HG03460 (cell line): ENCODE data around the gene DLX1.

Experiments
- ATAC-seq: cut with Tn5 transposase; IDR thresholded peaks from one replicate; pipeline ENCODE4 v1.9.1; 2021; ENCODE audit not compliant: unreplicated experiment

DLX1 gene

GRCh38 chr2:172086241-172087206, 1.2 kb downstream of the DLX1 start:
- no peak for ATAC-seq

DNA sequence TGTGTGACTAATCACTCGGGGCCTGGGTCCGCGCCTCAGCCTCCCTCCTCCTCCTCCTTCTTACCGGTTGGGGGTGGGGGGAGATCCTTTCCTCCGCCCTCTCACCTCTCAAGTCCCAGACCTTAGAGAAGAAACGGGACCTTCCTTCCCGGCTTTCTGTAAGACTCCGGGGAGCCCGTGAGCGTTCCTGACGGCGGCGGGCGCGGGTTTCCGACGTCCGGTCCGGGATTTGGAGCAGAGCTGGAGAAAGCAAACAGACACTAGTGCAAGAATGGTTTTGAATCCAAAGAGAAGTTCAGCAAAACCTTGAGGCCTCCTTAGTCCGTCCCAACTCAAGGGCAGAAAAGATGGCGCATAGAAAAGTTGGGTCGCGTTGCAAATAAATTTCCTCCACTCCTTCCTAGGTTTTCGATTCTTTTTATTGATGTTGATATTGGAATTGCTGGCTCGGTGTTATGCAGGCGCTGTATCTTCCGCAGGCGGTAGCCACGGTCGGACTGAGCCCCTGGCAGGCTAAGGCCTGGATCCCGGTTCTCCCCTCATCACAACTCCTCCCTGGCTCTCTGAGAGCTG, 2.0 kb downstream of the DLX1 start:
- no peak for ATAC-seq

DNA sequence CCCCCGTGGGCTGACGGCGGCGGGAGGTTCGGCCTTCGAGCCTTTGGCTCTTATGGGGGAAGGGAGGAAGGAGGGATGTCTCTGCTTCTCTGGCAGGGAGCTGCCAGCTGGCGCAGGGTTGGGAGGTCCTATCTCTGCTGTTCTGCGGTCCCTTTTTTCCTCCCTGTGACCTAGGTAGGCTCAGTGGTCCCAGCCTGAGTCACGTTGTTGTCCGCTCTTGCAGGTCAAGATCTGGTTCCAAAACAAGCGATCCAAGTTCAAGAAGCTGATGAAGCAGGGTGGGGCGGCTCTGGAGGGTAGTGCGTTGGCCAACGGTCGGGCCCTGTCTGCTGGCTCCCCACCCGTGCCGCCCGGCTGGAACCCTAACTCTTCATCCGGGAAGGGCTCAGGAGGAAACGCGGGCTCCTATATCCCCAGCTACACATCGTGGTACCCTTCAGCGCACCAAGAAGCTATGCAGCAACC, 2.5 kb downstream of the DLX1 start:
- ATAC-seq: no peak

GRCh38 chr2:172088245-172089004, 3.1 kb downstream of the DLX1 start:
- ATAC-seq: no peak

DNA sequence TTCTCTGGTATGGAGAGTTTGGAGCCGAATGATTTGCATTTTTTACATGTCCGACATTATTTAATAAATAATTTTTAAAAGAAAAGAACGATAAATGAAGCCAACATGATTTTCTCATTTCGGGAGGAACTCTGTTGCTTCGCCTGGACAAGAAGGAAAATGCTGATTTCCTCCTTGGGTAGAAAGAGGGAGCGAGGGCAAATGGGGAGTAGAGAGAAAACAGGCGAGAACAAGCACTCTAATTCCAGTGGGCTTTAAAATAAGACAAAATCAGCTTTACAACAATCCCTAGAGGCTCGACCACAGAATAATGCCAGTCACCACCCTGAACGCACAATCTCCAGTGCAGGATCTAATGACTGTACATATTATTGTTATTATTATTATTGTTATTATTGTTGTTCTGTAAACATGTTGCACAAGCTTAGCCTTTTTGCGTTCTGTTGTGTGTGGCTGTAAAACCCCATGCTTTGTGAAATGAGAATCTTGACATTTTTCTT, 3.7 kb downstream of the DLX1 start:
- ATAC-seq: no peak

DNA sequence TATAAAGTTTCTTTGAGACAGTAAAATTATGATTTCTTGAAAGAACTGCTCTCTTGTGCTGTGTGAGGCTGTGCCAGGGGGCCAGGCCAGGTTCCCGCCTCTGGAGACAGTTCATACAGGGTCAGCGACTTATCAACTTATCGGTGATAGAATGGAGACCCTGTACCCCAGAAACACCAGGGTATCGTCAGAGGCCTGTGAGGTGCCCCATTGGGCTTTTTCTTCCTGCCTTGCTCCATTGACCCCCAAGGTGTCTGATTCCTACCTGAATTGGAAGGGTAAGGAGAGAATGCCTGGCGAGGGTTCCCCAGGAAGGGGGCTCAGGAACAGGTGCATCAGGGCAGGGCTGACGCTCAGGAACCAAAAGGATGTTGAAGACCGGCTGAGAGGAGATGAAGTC, 4.3 kb downstream of the DLX1 start:
- ATAC-seq: no peak

- no peak for ATAC-seq
Measured at GRCh38 chr2:172090044-172090961, 5.0 kb downstream of the DLX1 start.

GRCh38 chr2:172091000-172091641, 5.8 kb downstream of the DLX1 start:
- no peak for ATAC-seq

- no peak for ATAC-seq
Measured at GRCh38 chr2:172091761-172092566, 6.7 kb downstream of the DLX1 start.

DNA sequence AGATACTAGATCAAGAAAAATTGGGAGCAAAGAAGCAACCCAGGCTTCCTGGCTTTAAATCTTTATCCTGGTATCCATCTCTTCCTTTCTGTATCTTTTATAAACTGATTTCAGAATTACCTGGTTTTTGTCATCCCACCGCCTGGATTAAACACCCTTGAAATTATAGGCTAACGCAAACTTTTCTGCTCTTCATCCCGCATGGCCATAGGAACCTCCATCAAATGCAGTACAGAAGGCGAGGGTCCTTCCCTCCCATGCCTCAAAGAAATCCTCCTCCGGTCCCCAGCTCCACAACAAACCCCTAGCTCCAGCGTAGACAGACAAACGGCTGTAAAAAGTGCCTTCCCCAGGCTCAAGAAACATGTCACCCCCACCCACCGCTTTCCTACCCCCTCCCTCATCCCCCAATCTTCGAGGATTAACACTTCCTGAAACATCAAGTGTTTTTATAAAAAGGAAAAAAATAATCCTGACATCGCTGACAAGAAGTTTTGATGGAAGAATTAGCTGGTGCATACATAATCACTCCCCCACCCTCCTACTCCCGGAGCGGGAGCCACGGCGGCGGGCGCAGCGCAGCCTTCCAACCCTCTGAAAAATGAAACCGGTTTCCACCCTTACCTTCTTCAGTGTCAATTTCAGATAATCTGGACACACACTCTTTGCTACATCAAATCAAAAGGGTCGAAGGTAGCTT, 7.6 kb downstream of the DLX1 start:
- no peak for ATAC-seq

DNA sequence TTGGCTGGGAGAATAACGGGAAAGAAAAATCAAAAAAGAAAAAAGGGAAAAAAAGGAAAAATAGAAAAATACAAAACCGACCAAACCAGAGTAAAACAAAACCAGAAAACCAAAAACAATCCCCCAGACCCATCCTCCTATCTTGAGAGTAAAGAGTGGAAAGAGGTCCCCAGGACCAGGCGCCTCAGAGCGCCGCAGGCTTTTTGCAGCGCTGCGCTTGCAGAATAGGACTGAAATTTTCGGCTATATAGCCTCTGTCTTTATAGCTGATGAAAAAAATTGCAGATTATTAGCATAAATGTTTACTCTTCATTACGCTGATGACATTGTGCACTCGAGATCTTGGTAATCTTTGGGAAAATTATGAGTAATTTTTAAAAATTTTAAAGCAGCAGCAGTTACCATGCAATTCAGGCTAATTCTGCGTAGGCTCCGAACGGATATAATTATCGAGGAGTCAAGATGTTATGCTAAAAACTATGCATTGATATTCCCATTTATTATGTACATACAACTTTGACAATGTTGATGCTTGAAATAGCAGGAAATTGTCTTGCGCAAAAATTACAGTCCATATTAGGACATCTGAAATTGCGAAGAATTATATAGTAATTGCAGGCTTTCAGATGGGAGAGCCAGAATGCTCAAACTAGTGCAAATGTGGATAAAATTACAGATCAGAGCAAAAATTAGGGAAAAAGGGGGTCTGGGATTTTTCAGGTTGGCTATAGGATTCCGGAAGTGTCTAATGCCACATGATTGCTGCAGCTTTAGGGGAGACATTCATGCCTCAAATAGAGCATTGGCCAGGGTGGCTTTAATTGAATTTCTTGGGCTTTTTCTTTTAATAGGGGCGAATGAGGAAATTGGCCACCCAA, 8.3 kb downstream of the DLX1 start:
- no peak for ATAC-seq

DNA sequence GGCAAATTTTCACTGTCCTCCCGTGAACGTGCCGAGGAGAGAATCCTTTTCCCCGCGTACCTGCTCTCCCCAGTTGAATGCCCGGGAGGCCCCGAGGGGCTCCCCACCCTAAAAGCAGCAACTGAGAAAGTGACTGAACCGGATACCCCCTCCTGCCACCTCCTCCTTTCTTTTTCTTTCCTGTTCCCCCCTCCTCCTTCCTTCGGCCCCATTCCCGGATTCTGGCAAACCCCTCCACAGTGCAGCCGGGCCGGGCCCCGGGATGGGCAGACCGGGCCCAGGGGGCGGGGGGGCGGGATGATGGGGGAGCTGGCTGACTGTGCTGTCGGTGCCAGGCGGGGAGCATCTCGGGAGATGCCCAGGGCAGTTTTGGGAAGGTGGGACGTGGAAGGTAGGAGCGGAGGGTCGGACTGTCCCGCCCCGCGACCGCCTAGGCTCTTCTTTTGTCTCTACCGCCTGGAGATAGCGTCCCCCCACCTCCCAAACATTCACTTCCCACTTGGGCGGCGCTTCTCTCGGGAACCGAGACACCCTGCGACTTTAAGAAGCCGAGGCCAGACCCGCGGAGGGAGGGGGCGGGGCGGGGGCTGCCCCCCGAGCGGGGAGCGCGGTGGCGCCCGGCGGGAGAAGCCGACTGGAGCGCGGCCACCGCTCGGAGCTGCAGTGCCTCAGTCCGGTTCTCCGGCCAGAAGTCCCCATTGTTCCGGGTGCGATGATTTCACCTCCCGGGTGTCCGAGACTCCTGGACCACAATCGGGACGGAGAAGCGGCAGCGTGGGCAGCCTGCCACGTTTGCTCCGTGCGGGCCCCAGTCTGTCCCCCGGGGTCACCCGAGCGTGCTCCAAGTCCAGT, 9.2 kb downstream of the DLX1 start:
- ATAC-seq: no peak

DNA sequence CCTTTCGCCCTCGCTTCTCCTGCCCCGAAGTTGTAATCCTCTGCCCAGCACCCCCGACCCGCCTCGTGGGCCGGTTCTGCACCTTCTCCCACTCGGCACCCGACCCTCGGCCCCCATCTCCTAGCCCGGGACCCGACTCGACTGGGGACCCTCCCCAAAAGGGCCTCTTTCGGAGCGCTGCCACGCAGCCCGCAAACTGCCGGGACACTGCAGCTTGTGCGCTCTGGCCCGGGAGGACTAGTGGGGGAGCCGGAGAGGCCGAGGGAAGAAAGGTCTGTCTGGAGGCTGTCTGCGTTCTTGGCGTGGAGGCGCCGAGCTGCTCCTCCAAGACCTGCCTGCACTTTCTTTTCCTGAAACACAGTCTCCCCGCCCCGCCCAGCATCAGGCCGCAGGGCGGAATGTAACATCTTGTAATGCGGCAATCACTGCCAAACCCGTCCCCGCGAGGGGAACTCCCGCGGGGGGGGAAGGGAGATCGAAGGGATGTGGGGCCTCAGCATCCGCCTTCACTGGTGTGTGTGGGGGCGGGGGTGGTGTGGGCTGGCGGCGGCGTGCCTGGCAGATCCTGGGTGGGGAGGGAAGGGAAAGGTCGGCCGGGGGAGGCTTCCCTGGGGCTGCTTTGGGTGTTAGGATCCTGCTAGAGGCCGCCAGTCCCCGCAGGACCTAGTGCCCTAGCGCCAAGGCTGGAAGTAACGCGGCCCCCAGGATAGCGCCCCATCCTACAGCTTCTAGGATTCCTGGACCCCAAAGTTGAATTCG, 10.0 kb downstream of the DLX1 start:
- no peak for ATAC-seq

GRCh38 chr2:172095905-172096625, 10.8 kb downstream of the DLX1 start:
- no peak for ATAC-seq
